H1 (cell line): ENCODE results near the gene RUNX1. TPM values are rescaled to one million over a fixed set of nuclear protein-coding genes. Genes with fewer than 3 reads are reported as not detected.

Experiments
- CTCF ChIA-PET: fragments of 300-600 bp; sonication (Branson Sonifier 250); formaldehyde crosslinking; loops from one replicate; lab custom pipeline; 2021; ENCODE audit not compliant: partially characterized antibody; lab: Charles Lee
- POLR2A ChIA-PET: fragments of 300-600 bp; sonication (Branson Sonifier 250); formaldehyde crosslinking; loops from one replicate; lab custom pipeline; 2021; ENCODE audit warnings: inconsistent platforms; ENCODE audit not compliant: partially characterized antibody; lab: Charles Lee
- DNase-seq, 2 experiments: peaks; one replicate each; pipeline versions ENCODE4 v3.0.0 to v3.0.0-alpha.2; 2010 to 2022; ENCODE audit warnings: low spot score in 2 of 2, low read depth in 1 of 2, mixed read lengths in 1 of 2
- FAIRE-seq: peaks from 2 replicates; lab custom pipeline; 2011; peaks lifted over from hg19 to GRCh38; lab: Jason Lieb, UNC
- H2AFZ ChIP-seq: 2 replicates; pipeline ENCODE4 v1.8.1; 2012; ENCODE audit warnings: low read length, inconsistent platforms
- H2AK5ac ChIP-seq: 2 replicates; pipeline ENCODE4 v1.6.1; 2013; ENCODE audit warnings: low read depth, low read length
- H2BK120ac ChIP-seq: replicated peaks from 2 replicates; pipeline ENCODE3; 2013; ENCODE audit warnings: low read depth, low read length, inconsistent platforms
- H2BK12ac ChIP-seq: 2 replicates; pipeline ENCODE4 v1.6.1; 2013; ENCODE audit warnings: low read depth, low read length
- H2BK15ac ChIP-seq: 2 replicates; pipeline ENCODE4 v1.6.1; 2013; ENCODE audit warnings: low read length
- H2BK20ac ChIP-seq: 2 replicates; pipeline ENCODE4 v1.6.1; 2013; ENCODE audit warnings: low read length
- H2BK5ac ChIP-seq: 2 replicates; pipeline ENCODE4 v1.6.1; 2013; ENCODE audit warnings: low read depth, low read length
- H3K14ac ChIP-seq: 2 replicates; pipeline ENCODE4 v1.6.1; 2013; ENCODE audit warnings: inconsistent platforms; ENCODE audit not compliant: insufficient read length
- H3K18ac ChIP-seq: 2 replicates; pipeline ENCODE4 v1.6.1; 2013; ENCODE audit warnings: low read length; ENCODE audit errors: extremely low read depth
- H3K23ac ChIP-seq: 2 replicates; pipeline ENCODE4 v1.6.1; 2013; ENCODE audit warnings: inconsistent platforms; ENCODE audit not compliant: insufficient read length
- H3K23me2 ChIP-seq: 2 replicates; pipeline ENCODE4 v1.6.1; 2013; ENCODE audit warnings: low read depth, low read length
- H3K27ac ChIP-seq: 2 replicates; pipeline ENCODE4 v1.6.1; 2011; ENCODE audit warnings: low read depth, low read length, inconsistent platforms
- H3K27me3 ChIP-seq, 4 experiments: replicated peaks in 1 of 4; 1 replicate in 1 of 4; 2 replicates in 3 of 4; pipeline versions ENCODE4 v1.6.1 to v1.8.1; 2011 to 2013; ENCODE audit warnings: low read length in 3 of 4, mild to moderate bottlenecking in 3 of 4, inconsistent platforms in 2 of 4, mixed read lengths in 2 of 4, moderate library complexity in 1 of 4; ENCODE audit not compliant: control insufficient read depth in 3 of 4, insufficient read depth in 3 of 4; ENCODE audit errors: extremely low read depth in 1 of 4
- H3K36me3 ChIP-seq, 4 experiments: 2 replicates each; pipeline versions ENCODE4 v1.6.1 to v1.8.1; 2011 to 2013; ENCODE audit warnings: mild to moderate bottlenecking in 4 of 4, low read length in 3 of 4, moderate library complexity in 2 of 4, control low read depth in 1 of 4, inconsistent platforms in 1 of 4; ENCODE audit not compliant: insufficient read depth in 4 of 4, control insufficient read depth in 2 of 4
- H3K4ac ChIP-seq: replicated peaks from 2 replicates; pipeline ENCODE3; 2013; ENCODE audit warnings: low read length, low read depth, mixed read lengths, inconsistent platforms; ENCODE audit not compliant: insufficient read length
- H3K4me1 ChIP-seq, 4 experiments: replicated peaks in 1 of 4; 1 replicate in 1 of 4; 2 replicates in 3 of 4; pipeline versions ENCODE4 v1.6.1 to v1.8.1; 2011 to 2013; ENCODE audit warnings: low read length in 3 of 4, inconsistent platforms in 2 of 4, mixed read lengths in 1 of 4; ENCODE audit not compliant: insufficient read depth in 4 of 4, control insufficient read depth in 3 of 4
- H3K4me2 ChIP-seq, 2 experiments: 2 replicates each; pipeline versions ENCODE4 v1.6.1 to v1.8.1; 2011 to 2013; ENCODE audit warnings: low read depth in 2 of 2, low read length in 2 of 2, control low read depth in 1 of 2, inconsistent platforms in 1 of 2, mild to moderate bottlenecking in 1 of 2; ENCODE audit not compliant: insufficient read depth in 1 of 2
- H3K4me3 ChIP-seq, 4 experiments: fragments of 200-600, 300-600 bp in 1 of 4; sonication (generic), shearing (Covaris generic), sonication (Bioruptor Twin) in 1 of 4; 2 replicates each; pipeline versions ENCODE4 v1.5.1 to v1.8.1; 2011 to 2016; ENCODE audit warnings: low read length in 4 of 4, low read depth in 3 of 4, control low read depth in 2 of 4, inconsistent platforms in 2 of 4, mild to moderate bottlenecking in 2 of 4, mixed read lengths in 1 of 4, moderate library complexity in 1 of 4; ENCODE audit not compliant: insufficient read depth in 2 of 4; ENCODE audit errors: extremely low read depth in 1 of 4
- H3K56ac ChIP-seq: replicated peaks from 2 replicates; pipeline ENCODE3; 2013; ENCODE audit warnings: low read depth, mild to moderate bottlenecking, mixed read lengths, low read length, inconsistent platforms; ENCODE audit not compliant: insufficient read length
- H3K79me1 ChIP-seq: 2 replicates; pipeline ENCODE4 v1.6.1; 2013; ENCODE audit warnings: low read depth, low read length, control low read depth
- H3K79me2 ChIP-seq, 2 experiments: 2 replicates each; pipeline versions ENCODE4 v1.6.1 to v1.8.1; 2012 to 2013; ENCODE audit warnings: low read length in 2 of 2, mild to moderate bottlenecking in 2 of 2, inconsistent platforms in 1 of 2; ENCODE audit not compliant: insufficient read depth in 2 of 2, control insufficient read depth in 1 of 2
- H3K9ac ChIP-seq, 4 experiments: replicated peaks in 1 of 4; 1 replicate in 1 of 4; 2 replicates in 3 of 4; pipeline versions ENCODE4 v1.6.1 to v1.8.1; 2011 to 2013; ENCODE audit warnings: low read depth in 3 of 4, low read length in 3 of 4, control low read depth in 2 of 4, mild to moderate bottlenecking in 2 of 4, moderate library complexity in 2 of 4, inconsistent platforms in 1 of 4; ENCODE audit errors: extremely low read depth in 1 of 4
- H3K9me3 ChIP-seq, 2 experiments: 2 replicates each; pipeline versions ENCODE4 v1.6.1 to v1.8.1; 2012 to 2013; ENCODE audit warnings: mild to moderate bottlenecking in 2 of 2, moderate library complexity in 2 of 2, control low read depth in 1 of 2, inconsistent platforms in 1 of 2, low read depth in 1 of 2, low read length in 1 of 2, mixed read lengths in 1 of 2; ENCODE audit not compliant: insufficient read depth in 2 of 2
- H4K20me1 ChIP-seq, 2 experiments: replicated peaks in 1 of 2; 2 replicates each; pipeline versions ENCODE3 to v1.8.1; 2011 to 2013; ENCODE audit warnings: inconsistent platforms in 2 of 2, low read length in 2 of 2, mild to moderate bottlenecking in 1 of 2; ENCODE audit not compliant: insufficient read depth in 2 of 2, control insufficient read depth in 1 of 2
- H4K5ac ChIP-seq: 2 replicates; pipeline ENCODE4 v1.6.1; 2013; ENCODE audit warnings: low read length, low read depth, mixed read lengths, inconsistent platforms; ENCODE audit not compliant: insufficient read length
- H4K8ac ChIP-seq: 2 replicates; pipeline ENCODE4 v1.8.0; 2013; ENCODE audit warnings: mild to moderate bottlenecking, moderate library complexity, low read length, inconsistent platforms; ENCODE audit not compliant: insufficient read depth; ENCODE audit errors: extremely low read depth
- H4K91ac ChIP-seq: replicated peaks from 2 replicates; pipeline ENCODE3; 2013; ENCODE audit warnings: low read length, mixed read lengths, inconsistent platforms; ENCODE audit not compliant: insufficient read length
- PHF8 ChIP-seq: fragments of 200-600 bp; sonication (generic); conservative IDR thresholded peaks from 2 replicates; pipeline ENCODE4 v1.7.1; 2012; ENCODE audit warnings: low read depth, mild to moderate bottlenecking, inconsistent platforms, low read length, moderate library complexity
- TAF1 ChIP-seq: IDR thresholded peaks from 2 replicates; pipeline ENCODE4 v1.6.1; 2011; ENCODE audit warnings: mild to moderate bottlenecking, low read depth, low read length
- TCF12 ChIP-seq: IDR thresholded peaks from 2 replicates; pipeline ENCODE4 v1.6.1; 2011; ENCODE audit warnings: low read depth, mild to moderate bottlenecking, low read length
- TEAD4 ChIP-seq: IDR thresholded peaks from 2 replicates; pipeline ENCODE4 v1.6.1; 2012; ENCODE audit warnings: low read depth, low read length, inconsistent platforms, mixed read lengths
- WGBS, 2 experiments: shearing (Covaris generic) in 1 of 2; methylation state at CpG; one replicate each; pipeline versions ENCODE4 v1.1.6 to v1.1.7; 2013 to 2015; ENCODE audit warnings: low lambda C conversion rate in 2 of 2, mixed read lengths in 2 of 2, inconsistent platforms in 1 of 2, low coverage in 1 of 2, missing lambda C conversion rate in 1 of 2; ENCODE audit not compliant: insufficient replicate concordance in 2 of 2, insufficient coverage in 1 of 2, insufficient read length in 1 of 2; ENCODE audit errors: extremely low coverage in 1 of 2, missing lambda C conversion rate in 1 of 2; 5-methylcytosine and 5-hydroxymethylcytosine counted together
- polyA plus RNA-seq, 7 experiments: library from polyadenylated mRNA; depleted of rRNA in 3 of 7; stranded (reverse) in 5 of 7; unstranded in 2 of 7; fragments of >200 nt in 5 of 7; fragments of 200-250 nt in 2 of 7; gene quantifications; 1 replicate in 5 of 7; 2 replicates in 1 of 7; 4 replicates in 1 of 7; pipeline versions ENCODE4 v1.2.1 to v1.2.3, GENCODE V29; 2011 to 2013; ENCODE audit warnings: missing spikeins in 2 of 7, mixed read lengths in 2 of 7
- total RNA-seq: library from RNA; stranded (reverse); fragmentation: NEBNext Ultra II Directional; extraction: Animal tissue kit (Norgen Biotek cat#: 25700); gene quantifications from 2 replicates; pipeline ENCODE4 v1.2.1, GENCODE V29; 2021

RUNX1 gene
- total and polyA plus RNA-seq, 2 of the 8 experiments (the other 6 are each of a cell fraction or from before 2014, with no cell fraction given), result 0.20 to 0.60 TPM

GRCh38 chr21:35052801-35053200 lies 3.7 kb upstream of the RUNX1 start:
- WGBS, 2 experiments, result 94% methylated on average over 3 of the region's 3 CpGs; no CpG with 5 or more reads in 1 of the 2 experiments

More at GRCh38 chr21:35052801-35053200, 3.7 kb upstream of the RUNX1 start:
- Histone ChIP-seq H4K8ac (no peak overlapping the region), H3K27ac (no peak overlapping the region), H2BK120ac (no peak overlapping the region), H2BK15ac (no peak overlapping the region), H4K5ac (no peak overlapping the region), H3K4ac (no peak overlapping the region), H2BK5ac (no peak overlapping the region), H3K9me3 (no peaks in the 10 kb centered on the region), H3K4me1 (peaks cover 2 to 4% (median 2%) of the 10 kb centered on the region in 4 experiments; a peak in 1 of 7 replicates), H3K23me2 (no peaks in the 10 kb centered on the region), H3K4me3 (no peak overlapping the region), H3K79me2 (no peaks in the 10 kb centered on the region), H2BK12ac (no peak overlapping the region), H3K4me2 (no peak overlapping the region), H3K56ac (no peak overlapping the region), H3K9ac (no peak overlapping the region), H3K27me3 (peaks cover 0 to 2% (median 0%) of the 10 kb centered on the region in 4 experiments; a peak in 1 of 7 replicates), H3K14ac (no peak overlapping the region), H2AK5ac (no peak overlapping the region), H2AFZ (no peak overlapping the region), H4K20me1 (no peaks in the 10 kb centered on the region), H3K18ac (no peak overlapping the region), H3K36me3 (no peaks in the 10 kb centered on the region; a peak in 1 of 8 replicates), H2BK20ac (no peak overlapping the region), H4K91ac (no peak overlapping the region), H3K23ac (no peak overlapping the region), H3K79me1 (no peaks in the 10 kb centered on the region)
- FAIRE-seq (no peak), DNase-seq (no peak)
- POLR2A ChIA-PET, result interaction anchor here (1.0 kb wide), 1 partner anchor 163 kb away, joined by 3 read pairs; no protein-coding TSS in a partner anchor
- TF ChIP-seq TAF1 (no peak), TEAD4 (no peak), PHF8 (no peak), TCF12 (no peak)
- CTCF ChIA-PET, result interaction anchor here (1.0 to 3.8 kb wide), 4 partner anchors 24 to 787 kb away, joined by 3 to 16 read pairs (median 5); no protein-coding TSS in a partner anchor
